Measurements from ENCODE around the gene SELENOI.

Gene SELENOI

DNA sequence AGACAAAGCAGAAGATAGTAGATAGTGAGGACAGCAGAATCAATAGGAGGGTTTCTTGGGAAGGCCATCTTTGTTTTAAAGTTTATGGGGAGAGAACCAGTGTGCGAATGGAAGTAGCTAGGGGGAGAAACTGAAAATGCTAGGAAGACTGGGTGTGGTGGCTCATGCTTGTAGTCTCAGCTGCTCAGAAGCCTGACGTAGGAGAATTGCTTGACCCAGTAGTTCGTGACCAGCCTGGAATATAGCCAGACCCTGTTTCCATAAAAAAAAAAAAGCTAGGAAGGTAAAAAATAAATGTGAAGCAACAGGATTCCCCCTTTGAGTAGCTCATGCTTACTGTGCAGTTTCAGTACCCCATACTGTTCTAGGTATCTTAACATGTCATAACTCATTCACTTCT is 36.6 kb downstream of the SELENOI start:
- H3K27ac ChIP-seq, result no peak overlapping the region
- TF ChIP-seq ZFX (IDR thresholded peaks at IDR 0.05; ENCODE audit: borderline replicate concordance), result no peak
- TF ChIP-seq CTCF (IDR thresholded peaks at IDR 0.05), result no peak

GRCh38 chr2:26384183-26384582 is 38.2 kb downstream of the SELENOI start:
- TF ChIP-seq ZFX (IDR thresholded peaks at IDR 0.05; ENCODE audit: borderline replicate concordance) (no peak), CTCF (IDR thresholded peaks at IDR 0.05) (no peak)
- H3K27ac ChIP-seq, result no peak overlapping the region

GRCh38 chr2:26384597-26384996 is 38.7 kb downstream of the SELENOI start:
- TF ChIP-seq ZFX (IDR thresholded peaks at IDR 0.05; ENCODE audit: borderline replicate concordance) (no peak), CTCF (IDR thresholded peaks at IDR 0.05) (no peak)
- H3K27ac ChIP-seq, result no peak overlapping the region

- TF ChIP-seq CTCF (IDR thresholded peaks at IDR 0.05) (no peak), ZFX (IDR thresholded peaks at IDR 0.05; ENCODE audit: borderline replicate concordance) (no peak)
- no peak overlapping the region for H3K27ac ChIP-seq
These were observed 41.2 kb downstream of the SELENOI start for GRCh38 chr2:26387189-26387588.

DNA sequence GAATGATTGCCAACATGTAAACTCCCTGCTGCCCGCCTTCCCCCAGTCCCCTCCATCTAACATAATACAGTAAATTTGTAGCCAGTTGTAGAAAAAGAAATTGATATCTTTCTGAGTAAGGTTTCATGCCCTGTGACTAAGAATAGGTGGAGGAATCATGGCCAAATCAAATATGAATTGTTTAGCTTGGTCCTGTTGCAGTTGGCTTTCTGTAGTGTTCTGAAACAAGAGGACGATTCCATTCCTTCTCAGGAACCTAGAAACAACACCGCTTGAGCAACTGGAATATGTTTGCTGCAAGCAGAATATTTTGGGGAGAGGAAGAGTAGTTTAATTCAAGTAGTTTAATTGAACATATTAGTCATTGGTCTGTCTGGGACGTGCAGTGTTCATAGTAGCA is 48.8 kb downstream of the SELENOI start:
- no peak overlapping the region for H3K27ac ChIP-seq
- TF ChIP-seq CTCF (IDR thresholded peaks at IDR 0.05) (no peak), ZFX (IDR thresholded peaks at IDR 0.05; ENCODE audit: borderline replicate concordance) (no peak)

- TF ChIP-seq CTCF (IDR thresholded peaks at IDR 0.05), result no peak
- no peak for TF ChIP-seq ZFX (IDR thresholded peaks at IDR 0.05; ENCODE audit: borderline replicate concordance)
- no peak overlapping the region for H3K27ac ChIP-seq
These were observed 49.5 kb downstream of the SELENOI start for GRCh38 chr2:26395394-26395793.

DNA sequence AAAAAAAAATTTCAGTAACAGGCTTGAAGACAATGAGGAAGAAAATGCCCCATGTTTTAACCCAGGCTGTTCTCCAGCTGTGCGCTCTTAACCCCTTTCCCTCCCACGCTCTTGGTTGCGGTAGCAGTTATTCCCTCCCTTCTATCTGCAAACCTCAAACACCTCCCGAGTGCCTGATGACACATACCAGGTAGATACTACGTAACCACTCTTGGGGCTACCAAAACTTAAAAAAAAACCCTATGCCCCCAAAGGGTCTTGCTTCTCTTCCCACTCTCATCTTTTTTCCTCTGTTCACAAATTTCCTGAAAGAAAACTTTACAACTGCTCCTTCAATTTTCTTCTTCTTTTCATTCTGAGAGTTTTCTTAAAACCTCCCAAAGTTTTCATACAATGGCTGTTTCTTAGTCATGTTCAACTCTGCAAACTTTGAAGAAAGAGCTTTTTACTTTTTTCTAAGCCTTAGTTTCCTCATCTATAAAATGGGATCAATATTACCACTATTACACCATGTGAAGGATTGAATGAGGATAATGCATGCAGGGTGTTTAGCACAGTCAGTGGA is 50.9 kb downstream of the SELENOI start:
- TF ChIP-seq CTCF (IDR thresholded peaks at IDR 0.05) (no peak), ZFX (IDR thresholded peaks at IDR 0.05; ENCODE audit: borderline replicate concordance) (no peak)
- no peak overlapping the region for H3K27ac ChIP-seq

Data from 22Rv1 (cell line).